Measurements from ENCODE around the gene OSBPL7.

OSBPL7 gene

GRCh38 chr17:47847341-47848197 lies 26.0 kb upstream of the OSBPL7 start:
- no peak for DNase-seq

- DNase-seq: no peak
Observed at GRCh38 chr17:47846716-47847340, 25.2 kb upstream of the OSBPL7 start.

GRCh38 chr17:47845716-47846075 lies 24.1 kb upstream of the OSBPL7 start:
- no peak for DNase-seq

- DNase-seq: no peak
Observed at GRCh38 chr17:47844814-47845715, 23.5 kb upstream of the OSBPL7 start.

GRCh38 chr17:47844227-47844626 lies 22.6 kb upstream of the OSBPL7 start:
- DNase-seq: no peak

- DNase-seq: no peak
Observed at GRCh38 chr17:47843391-47843730, 21.8 kb upstream of the OSBPL7 start.

GRCh38 chr17:47841488-47842291 lies 20.1 kb upstream of the OSBPL7 start:
- DNase-seq: no peak

- no peak for DNase-seq
Observed at GRCh38 chr17:47840742-47841487, 19.3 kb upstream of the OSBPL7 start, which contains the start of gene SCRN2. Gene SCRN2 (minus strand): TSS chr17:47841273. CDS start chr17:47840843, 430 bp downstream.

GRCh38 chr17:47840001-47840741 lies 18.6 kb upstream of the OSBPL7 start:
- no peak for DNase-seq

- no peak for DNase-seq
Observed at GRCh38 chr17:47839071-47839470, 17.5 kb upstream of the OSBPL7 start.

GRCh38 chr17:47838636-47839035 lies 17.0 kb upstream of the OSBPL7 start:
- no peak for DNase-seq

- no peak for DNase-seq
Observed at GRCh38 chr17:47837401-47838039, 15.9 kb upstream of the OSBPL7 start.

- DNase-seq: no peak
Observed at GRCh38 chr17:47836601-47837000, 15.0 kb upstream of the OSBPL7 start.

GRCh38 chr17:47834756-47835155 lies 13.2 kb upstream of the OSBPL7 start:
- DNase-seq: no peak

GRCh38 chr17:47831934-47832327 lies 10.3 kb upstream of the OSBPL7 start:
- DNase-seq: no peak

GRCh38 chr17:47831003-47831933 lies 9.7 kb upstream of the OSBPL7 start, which contains the start of the genes LRRC46 and MRPL10:
Gene LRRC46 (plus strand): TSS chr17:47831670. CDS start chr17:47831990, 320 bp downstream.
Gene MRPL10 (minus strand): TSS chr17:47831541. CDS start chr17:47831511, 30 bp downstream.
- DNase-seq: peak; percentile 66

- DNase-seq: no peak
Observed at GRCh38 chr17:47830396-47831002, 8.9 kb upstream of the OSBPL7 start.

- no peak for DNase-seq
Observed at GRCh38 chr17:47829870-47830269, 8.3 kb upstream of the OSBPL7 start.

GRCh38 chr17:47823519-47823918 lies 1.9 kb upstream of the OSBPL7 start:
- no peak for DNase-seq

Data from NCI-H1417 treated with DMSO at 0.1 percent for 48 hours (cell line).